Activated CD8-positive, alpha-beta memory T cell treated with anti-CD3 and anti-CD28 coated beads, Interleukin-2, amount 50 U/mL, for 1 hour (primary cell): ENCODE measurements around the gene IKZF2.

ENCODE experiments used
- DNase-seq: peaks from one replicate; pipeline ENCODE4 v3.0.0-alpha.2; 2020; ENCODE audit errors: extremely low read depth

The IKZF2 gene

GRCh38 chr2:213001297-213001910 is 150.0 kb downstream of the IKZF2 start:
- DNase-seq: no peak

GRCh38 chr2:212998626-212999359 is 152.6 kb downstream of the IKZF2 start:
- DNase-seq: no peak

GRCh38 chr2:212997526-212998020 is 153.8 kb downstream of the IKZF2 start:
- no peak for DNase-seq

- no peak for DNase-seq
These were observed 155.5 kb downstream of the IKZF2 start for GRCh38 chr2:212995920-212996319.

GRCh38 chr2:212994976-212995375 is 156.4 kb downstream of the IKZF2 start:
- DNase-seq: no peak

- no peak for DNase-seq
These were observed 160.3 kb downstream of the IKZF2 start for GRCh38 chr2:212991120-212991519.

GRCh38 chr2:212990697-212991096 is 160.7 kb downstream of the IKZF2 start:
- DNase-seq: no peak

- DNase-seq: no peak
These were observed 163.9 kb downstream of the IKZF2 start for GRCh38 chr2:212987492-212987891.

- DNase-seq: no peak
These were observed 167.3 kb downstream of the IKZF2 start for GRCh38 chr2:212984129-212984528.

GRCh38 chr2:212979799-212980198 is 171.6 kb downstream of the IKZF2 start:
- no peak for DNase-seq

- no peak for DNase-seq
These were observed 172.3 kb downstream of the IKZF2 start for GRCh38 chr2:212979046-212979612.

GRCh38 chr2:212977152-212977551 is 174.3 kb downstream of the IKZF2 start:
- no peak for DNase-seq

GRCh38 chr2:212975333-212975732 is 176.1 kb downstream of the IKZF2 start:
- no peak for DNase-seq

GRCh38 chr2:212974692-212975091 is 176.7 kb downstream of the IKZF2 start:
- no peak for DNase-seq

- DNase-seq: no peak
These were observed 178.1 kb downstream of the IKZF2 start for GRCh38 chr2:212973347-212973746.

- DNase-seq: no peak
These were observed 181.3 kb downstream of the IKZF2 start for GRCh38 chr2:212970132-212970531.

GRCh38 chr2:212968284-212969081 is 182.9 kb downstream of the IKZF2 start:
- no peak for DNase-seq

- DNase-seq: no peak
These were observed 184.5 kb downstream of the IKZF2 start for GRCh38 chr2:212966884-212967283.

- DNase-seq: no peak
These were observed 188.7 kb downstream of the IKZF2 start for GRCh38 chr2:212962691-212963090.

- no peak for DNase-seq
These were observed 190.2 kb downstream of the IKZF2 start for GRCh38 chr2:212961255-212961654.

GRCh38 chr2:212960336-212960735 is 191.1 kb downstream of the IKZF2 start:
- DNase-seq: no peak

GRCh38 chr2:212959471-212960117 is 191.8 kb downstream of the IKZF2 start:
- DNase-seq: no peak
